ENCODE data around the gene TANGO6.

Gene TANGO6

GRCh38 chr16:69106491-69107315, 263.4 kb downstream of the TANGO6 start:
- H3K27me3 Mint-ChIP-seq = peaks cover 49% of the 10 kb centered on the region
- peak overlapping the region; percentile 65 for H3K4me3 Mint-ChIP-seq
- H3K9me3 Mint-ChIP-seq = no peaks in the 10 kb centered on the region
- DNase-seq = peak; percentile 46
- H3K4me1 Mint-ChIP-seq (ENCODE audit: low read depth) = peaks cover 21% of the 10 kb centered on the region
- peaks cover 18% of the 10 kb centered on the region for H3K36me3 Mint-ChIP-seq (ENCODE audit: low read depth)
- no peak overlapping the region for H3K27ac Mint-ChIP-seq

- peak; percentile 41 for DNase-seq
- H3K4me1 Mint-ChIP-seq (ENCODE audit: low read depth) = peaks cover 21% of the 10 kb centered on the region
- H3K36me3 Mint-ChIP-seq (ENCODE audit: low read depth) = peaks cover 18% of the 10 kb centered on the region
- peak overlapping the region; percentile 65 for H3K4me3 Mint-ChIP-seq
- peaks cover 49% of the 10 kb centered on the region for H3K27me3 Mint-ChIP-seq
- no peaks in the 10 kb centered on the region for H3K9me3 Mint-ChIP-seq
- no peak overlapping the region for H3K27ac Mint-ChIP-seq
Measured at GRCh38 chr16:69107316-69107962, 264.1 kb downstream of the TANGO6 start.

- H3K36me3 Mint-ChIP-seq (ENCODE audit: low read depth) = peaks cover 18% of the 10 kb centered on the region
- peaks cover 46% of the 10 kb centered on the region for H3K27me3 Mint-ChIP-seq
- H3K9me3 Mint-ChIP-seq = no peaks in the 10 kb centered on the region
- DNase-seq = no peak
- H3K4me3 Mint-ChIP-seq = no peak overlapping the region
- peaks cover 21% of the 10 kb centered on the region for H3K4me1 Mint-ChIP-seq (ENCODE audit: low read depth)
- no peak overlapping the region for H3K27ac Mint-ChIP-seq
Measured at GRCh38 chr16:69108064-69108904, 265.0 kb downstream of the TANGO6 start.

- Mint-ChIP-seq H3K36me3 (ENCODE audit: low read depth) (peaks cover 19% of the 10 kb centered on the region), H3K9me3 (no peaks in the 10 kb centered on the region), H3K4me1 (ENCODE audit: low read depth) (peaks cover 21% of the 10 kb centered on the region), H3K27me3 (peaks cover 42% of the 10 kb centered on the region), H3K27ac (no peak overlapping the region), H3K4me3 (no peak overlapping the region)
- DNase-seq = no peak
Measured at GRCh38 chr16:69108905-69109252, 265.5 kb downstream of the TANGO6 start.

- H3K4me3 Mint-ChIP-seq = no peak overlapping the region
- H3K9me3 Mint-ChIP-seq = no peaks in the 10 kb centered on the region
- DNase-seq = no peak
- H3K27me3 Mint-ChIP-seq = peaks cover 39% of the 10 kb centered on the region
- no peak overlapping the region for H3K27ac Mint-ChIP-seq
- H3K4me1 Mint-ChIP-seq (ENCODE audit: low read depth) = peaks cover 21% of the 10 kb centered on the region
- H3K36me3 Mint-ChIP-seq (ENCODE audit: low read depth) = peaks cover 25% of the 10 kb centered on the region
Measured at GRCh38 chr16:69109486-69110270, 266.3 kb downstream of the TANGO6 start.

- Mint-ChIP-seq H3K36me3 (ENCODE audit: low read depth) (peaks cover 33% of the 10 kb centered on the region), H3K4me1 (ENCODE audit: low read depth) (peaks cover 17% of the 10 kb centered on the region), H3K9me3 (no peaks in the 10 kb centered on the region), H3K27me3 (peaks cover 34% of the 10 kb centered on the region), H3K27ac (no peak overlapping the region), H3K4me3 (no peak overlapping the region)
- DNase-seq = no peak
Measured at GRCh38 chr16:69110406-69110805, 267.1 kb downstream of the TANGO6 start.

GRCh38 chr16:69111216-69111875, 268.0 kb downstream of the TANGO6 start:
- H3K4me3 Mint-ChIP-seq = no peak overlapping the region
- no peak overlapping the region for H3K27ac Mint-ChIP-seq
- H3K9me3 Mint-ChIP-seq = no peaks in the 10 kb centered on the region
- peaks cover 40% of the 10 kb centered on the region for H3K36me3 Mint-ChIP-seq (ENCODE audit: low read depth)
- peaks cover 13% of the 10 kb centered on the region for H3K4me1 Mint-ChIP-seq (ENCODE audit: low read depth)
- DNase-seq = no peak
- H3K27me3 Mint-ChIP-seq = peaks cover 30% of the 10 kb centered on the region

GRCh38 chr16:69111876-69112230, 268.5 kb downstream of the TANGO6 start:
- Mint-ChIP-seq H3K27ac (no peak overlapping the region), H3K27me3 (peaks cover 28% of the 10 kb centered on the region), H3K9me3 (no peaks in the 10 kb centered on the region), H3K36me3 (ENCODE audit: low read depth) (peaks cover 45% of the 10 kb centered on the region), H3K4me3 (no peak overlapping the region), H3K4me1 (ENCODE audit: low read depth) (peaks cover 11% of the 10 kb centered on the region)
- DNase-seq = no peak

GRCh38 chr16:69112285-69113129, 269.2 kb downstream of the TANGO6 start:
- Mint-ChIP-seq H3K9me3 (no peaks in the 10 kb centered on the region), H3K4me3 (no peak overlapping the region), H3K4me1 (ENCODE audit: low read depth) (peaks cover 8% of the 10 kb centered on the region), H3K27ac (no peak overlapping the region), H3K27me3 (peaks cover 22% of the 10 kb centered on the region), H3K36me3 (ENCODE audit: low read depth) (peaks cover 51% of the 10 kb centered on the region)
- DNase-seq = peak; percentile 71

GRCh38 chr16:69113216-69113615, 269.9 kb downstream of the TANGO6 start:
- H3K36me3 Mint-ChIP-seq (ENCODE audit: low read depth) = peaks cover 58% of the 10 kb centered on the region
- H3K9me3 Mint-ChIP-seq = no peaks in the 10 kb centered on the region
- H3K27ac Mint-ChIP-seq = no peak overlapping the region

GRCh38 chr16:69114346-69114975, 271.1 kb downstream of the TANGO6 start:
- peaks cover 4% of the 10 kb centered on the region for H3K4me1 Mint-ChIP-seq (ENCODE audit: low read depth)
- DNase-seq = no peak
- H3K36me3 Mint-ChIP-seq (ENCODE audit: low read depth) = peaks cover 66% of the 10 kb centered on the region
- H3K27me3 Mint-ChIP-seq = peaks cover 5% of the 10 kb centered on the region
- no peak overlapping the region for H3K4me3 Mint-ChIP-seq
- H3K27ac Mint-ChIP-seq = no peak overlapping the region
- no peaks in the 10 kb centered on the region for H3K9me3 Mint-ChIP-seq

More at GRCh38 chr16:69113216-69113615, 269.9 kb downstream of the TANGO6 start:
- Mint-ChIP-seq H3K27me3 (peaks cover 16% of the 10 kb centered on the region), H3K4me1 (ENCODE audit: low read depth) (peaks cover 4% of the 10 kb centered on the region), H3K4me3 (no peak overlapping the region)
- DNase-seq = no peak

GRCh38 chr16:69114976-69115355, 271.6 kb downstream of the TANGO6 start:
- no peaks in the 10 kb centered on the region for H3K27me3 Mint-ChIP-seq
- no peaks in the 10 kb centered on the region for H3K9me3 Mint-ChIP-seq
- no peak overlapping the region for H3K27ac Mint-ChIP-seq
- no peak overlapping the region for H3K4me3 Mint-ChIP-seq
- DNase-seq = no peak
- peaks cover 4% of the 10 kb centered on the region for H3K4me1 Mint-ChIP-seq (ENCODE audit: low read depth)
- H3K36me3 Mint-ChIP-seq (ENCODE audit: low read depth) = peaks cover 66% of the 10 kb centered on the region

- H3K36me3 Mint-ChIP-seq (ENCODE audit: low read depth) = peaks cover 69% of the 10 kb centered on the region
- no peak overlapping the region for H3K27ac Mint-ChIP-seq
Measured at GRCh38 chr16:69115361-69115760, 272.0 kb downstream of the TANGO6 start.

More at GRCh38 chr16:69115361-69115760, 272.0 kb downstream of the TANGO6 start:
- DNase-seq = no peak
- Mint-ChIP-seq H3K9me3 (no peaks in the 10 kb centered on the region), H3K4me1 (ENCODE audit: low read depth) (peaks cover 4% of the 10 kb centered on the region), H3K27me3 (no peaks in the 10 kb centered on the region), H3K4me3 (no peak overlapping the region)
